NCI-H2107 treated with DMSO at 0.1 percent for 48 hours (cell line): ENCODE data around the gene CEP89.
A peak's percentile ranks its signal among the peaks of the same experiment; 100 is the strongest.
"Not testable (repeated sequence)": the region's sequence is repeated elsewhere in the genome, so short reads cannot be mapped to it uniquely, and the experiment has no call there.

Source experiments
- DNase-seq: peaks from one replicate; lab custom pipeline; 2025; ENCODE audit not compliant: unreplicated experiment; lab: John Stamatoyannopoulos, UW

The CEP89 gene

GRCh38 chr19:32969549-32969948, 2.2 kb downstream of the CEP89 start:
- DNase-seq: no peak

- DNase-seq: no peak
Observed at GRCh38 chr19:32966750-32967149, 5.0 kb downstream of the CEP89 start.

- peak; percentile 68 for DNase-seq
Observed at GRCh38 chr19:32945260-32945659, 26.5 kb downstream of the CEP89 start.

- DNase-seq: not testable (repeated sequence)
Observed at GRCh38 chr19:32941273-32941672, 30.5 kb downstream of the CEP89 start.

- DNase-seq: no peak
Observed at GRCh38 chr19:32936065-32936464, 35.7 kb downstream of the CEP89 start.

GRCh38 chr19:32935629-32936028, 36.1 kb downstream of the CEP89 start:
- no peak for DNase-seq

GRCh38 chr19:32933571-32933970, 38.2 kb downstream of the CEP89 start:
- DNase-seq: no peak

- DNase-seq: no peak
Observed at GRCh38 chr19:32930567-32930966, 41.2 kb downstream of the CEP89 start.

GRCh38 chr19:32928806-32929205, 43.0 kb downstream of the CEP89 start:
- DNase-seq: no peak

GRCh38 chr19:32924200-32924599, 47.6 kb downstream of the CEP89 start:
- DNase-seq: no peak

GRCh38 chr19:32921624-32922023, 50.1 kb downstream of the CEP89 start:
- DNase-seq: no peak

- no peak for DNase-seq
Observed at GRCh38 chr19:32919365-32919764, 52.4 kb downstream of the CEP89 start.

GRCh38 chr19:32917616-32917996, 54.2 kb downstream of the CEP89 start:
- no peak for DNase-seq

GRCh38 chr19:32916969-32917615, 54.7 kb downstream of the CEP89 start:
- no peak for DNase-seq

- no peak for DNase-seq
Observed at GRCh38 chr19:32914879-32915660, 56.7 kb downstream of the CEP89 start.

GRCh38 chr19:32911467-32911866, 60.3 kb downstream of the CEP89 start:
- no peak for DNase-seq

- DNase-seq: no peak
Observed at GRCh38 chr19:32910874-32911273, 60.9 kb downstream of the CEP89 start.

GRCh38 chr19:32910094-32910493, 61.7 kb downstream of the CEP89 start:
- no peak for DNase-seq

GRCh38 chr19:32909257-32909656, 62.5 kb downstream of the CEP89 start:
- DNase-seq: no peak

- DNase-seq: no peak
Observed at GRCh38 chr19:32908641-32909190, 63.0 kb downstream of the CEP89 start.

GRCh38 chr19:32902448-32902847, 69.3 kb downstream of the CEP89 start:
- DNase-seq: no peak

- DNase-seq: no peak
Observed at GRCh38 chr19:32901504-32902161, 70.1 kb downstream of the CEP89 start.
